NCI-H1417 treated with DMSO at 0.1 percent for 48 hours (cell line): ENCODE measurements around the gene MACO1.
"Not testable (repeated sequence)": the region's sequence is repeated elsewhere in the genome, so short reads cannot be mapped to it uniquely, and the experiment has no call there.

Experiments used
- DNase-seq: peaks from one replicate; lab custom pipeline; 2025; lab: John Stamatoyannopoulos, UW

MACO1 gene

GRCh38 chr1:25487628-25488027, 56.9 kb downstream of the MACO1 start:
- no peak for DNase-seq

- DNase-seq: no peak
Observed at GRCh38 chr1:25492323-25492722, 61.6 kb downstream of the MACO1 start.

GRCh38 chr1:25494952-25495351, 64.3 kb downstream of the MACO1 start:
- no peak for DNase-seq

- DNase-seq: no peak
Observed at GRCh38 chr1:25500694-25501093, 70.0 kb downstream of the MACO1 start.

- no peak for DNase-seq
Observed at GRCh38 chr1:25501235-25502058, 70.8 kb downstream of the MACO1 start.

GRCh38 chr1:25502957-25503356, 72.3 kb downstream of the MACO1 start:
- no peak for DNase-seq

GRCh38 chr1:25503551-25504426, 73.1 kb downstream of the MACO1 start:
- no peak for DNase-seq

- DNase-seq: no peak
Observed at GRCh38 chr1:25504706-25505595, 74.3 kb downstream of the MACO1 start.

GRCh38 chr1:25505656-25506385, 75.1 kb downstream of the MACO1 start:
- no peak for DNase-seq

- not testable (repeated sequence) for DNase-seq
Observed at GRCh38 chr1:25506566-25507463, 76.1 kb downstream of the MACO1 start.

- DNase-seq: no peak
Observed at GRCh38 chr1:25513666-25514065, 83.0 kb downstream of the MACO1 start.

- DNase-seq: no peak
Observed at GRCh38 chr1:25515033-25515432, 84.3 kb downstream of the MACO1 start.

GRCh38 chr1:25516686-25517085, 86.0 kb downstream of the MACO1 start:
- DNase-seq: no peak

- DNase-seq: no peak
Observed at GRCh38 chr1:25517476-25518394, 87.0 kb downstream of the MACO1 start.

GRCh38 chr1:25519624-25520023, 88.9 kb downstream of the MACO1 start:
- no peak for DNase-seq

GRCh38 chr1:25520446-25521061, 89.9 kb downstream of the MACO1 start:
- peak; percentile 15 for DNase-seq

GRCh38 chr1:25522031-25522655, 91.4 kb downstream of the MACO1 start:
- no peak for DNase-seq

GRCh38 chr1:25523542-25523941, 92.8 kb downstream of the MACO1 start:
- DNase-seq: no peak
